Neural crest cell (in vitro differentiated cells): ENCODE measurements around the gene ACVR1B. TPM values are rescaled to one million over a fixed set of nuclear protein-coding genes. Genes with fewer than 3 reads are reported as not detected.

Source experiments
- DNase-seq: peaks from one replicate; pipeline ENCODE4 v3.0.0; 2021; ENCODE audit warnings: low read depth, mixed read lengths, low spot score
- H3K27ac Mint-ChIP-seq: one replicate; pipeline ENCODE4 v1.8.0; 2021; ENCODE audit warnings: mild to moderate bottlenecking, mixed read lengths; ENCODE audit not compliant: unreplicated experiment
- H3K27me3 Mint-ChIP-seq: 2 replicates; pipeline ENCODE4 v1.8.0; 2021; ENCODE audit warnings: low read depth, mild to moderate bottlenecking, mixed read lengths
- H3K36me3 Mint-ChIP-seq: 2 replicates; pipeline ENCODE4 v1.8.0; 2021; ENCODE audit warnings: low read depth, mild to moderate bottlenecking, mixed read lengths
- H3K4me1 Mint-ChIP-seq: 2 replicates; pipeline ENCODE4 v1.8.0; 2021; ENCODE audit warnings: mixed read lengths
- H3K4me3 Mint-ChIP-seq: one replicate; pipeline ENCODE4 v1.8.0; 2021; ENCODE audit warnings: mild to moderate bottlenecking, mixed read lengths
- H3K9me3 Mint-ChIP-seq: 2 replicates; pipeline ENCODE4 v1.8.0; 2021; ENCODE audit warnings: mixed read lengths
- total RNA-seq: library from RNA; stranded (reverse); gene quantifications from 2 replicates; pipeline ENCODE4 v1.2.1, GENCODE V29; 2021
- TF ChIP-seq, protein P1 (sequence below): fragments of 200-600 bp; sonication (generic); conservative IDR thresholded peaks from 2 replicates; pipeline ENCODE4 v1.5.0; 2021; ENCODE audit warnings: antibody characterized with exemption, mild to moderate bottlenecking

ACVR1B gene
- total RNA-seq, 1 donor from 2014 or later, result 34.3 TPM

GRCh38 chr12:51910691-51911090 lies 40.8 kb upstream of the ACVR1B start:
- no peaks in the 10 kb centered on the region for H3K27me3 Mint-ChIP-seq
- no peak for DNase-seq
- no peaks in the 10 kb centered on the region for H3K9me3 Mint-ChIP-seq
- no peak overlapping the region for H3K4me3 Mint-ChIP-seq
- H3K4me1 Mint-ChIP-seq, result peaks cover 36% of the 10 kb centered on the region
- TF ChIP-seq, protein P1, sequence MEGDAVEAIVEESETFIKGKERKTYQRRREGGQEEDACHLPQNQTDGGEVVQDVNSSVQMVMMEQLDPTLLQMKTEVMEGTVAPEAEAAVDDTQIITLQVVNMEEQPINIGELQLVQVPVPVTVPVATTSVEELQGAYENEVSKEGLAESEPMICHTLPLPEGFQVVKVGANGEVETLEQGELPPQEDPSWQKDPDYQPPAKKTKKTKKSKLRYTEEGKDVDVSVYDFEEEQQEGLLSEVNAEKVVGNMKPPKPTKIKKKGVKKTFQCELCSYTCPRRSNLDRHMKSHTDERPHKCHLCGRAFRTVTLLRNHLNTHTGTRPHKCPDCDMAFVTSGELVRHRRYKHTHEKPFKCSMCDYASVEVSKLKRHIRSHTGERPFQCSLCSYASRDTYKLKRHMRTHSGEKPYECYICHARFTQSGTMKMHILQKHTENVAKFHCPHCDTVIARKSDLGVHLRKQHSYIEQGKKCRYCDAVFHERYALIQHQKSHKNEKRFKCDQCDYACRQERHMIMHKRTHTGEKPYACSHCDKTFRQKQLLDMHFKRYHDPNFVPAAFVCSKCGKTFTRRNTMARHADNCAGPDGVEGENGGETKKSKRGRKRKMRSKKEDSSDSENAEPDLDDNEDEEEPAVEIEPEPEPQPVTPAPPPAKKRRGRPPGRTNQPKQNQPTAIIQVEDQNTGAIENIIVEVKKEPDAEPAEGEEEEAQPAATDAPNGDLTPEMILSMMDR, result no peak
- no peaks in the 10 kb centered on the region for H3K36me3 Mint-ChIP-seq
- peak overlapping the region; percentile 19 for H3K27ac Mint-ChIP-seq

- H3K4me1 Mint-ChIP-seq, result peaks cover 31% of the 10 kb centered on the region
- no peak overlapping the region for H3K27ac Mint-ChIP-seq
- DNase-seq, result no peak
- no peaks in the 10 kb centered on the region for H3K36me3 Mint-ChIP-seq
- no peaks in the 10 kb centered on the region for H3K27me3 Mint-ChIP-seq
- H3K9me3 Mint-ChIP-seq, result no peaks in the 10 kb centered on the region
- H3K4me3 Mint-ChIP-seq, result no peak overlapping the region
- TF ChIP-seq, protein P1, result no peak
Observed at GRCh38 chr12:51911307-51911706, 40.2 kb upstream of the ACVR1B start.

- Mint-ChIP-seq H3K27ac (peak overlapping the region; percentile 81), H3K36me3 (no peaks in the 10 kb centered on the region), H3K9me3 (no peaks in the 10 kb centered on the region), H3K4me1 (peaks cover 31% of the 10 kb centered on the region), H3K4me3 (no peak overlapping the region), H3K27me3 (no peaks in the 10 kb centered on the region)
- no peak for DNase-seq
- TF ChIP-seq, protein P1, result no peak
Observed at GRCh38 chr12:51911788-51912711, 39.4 kb upstream of the ACVR1B start.

DNA sequence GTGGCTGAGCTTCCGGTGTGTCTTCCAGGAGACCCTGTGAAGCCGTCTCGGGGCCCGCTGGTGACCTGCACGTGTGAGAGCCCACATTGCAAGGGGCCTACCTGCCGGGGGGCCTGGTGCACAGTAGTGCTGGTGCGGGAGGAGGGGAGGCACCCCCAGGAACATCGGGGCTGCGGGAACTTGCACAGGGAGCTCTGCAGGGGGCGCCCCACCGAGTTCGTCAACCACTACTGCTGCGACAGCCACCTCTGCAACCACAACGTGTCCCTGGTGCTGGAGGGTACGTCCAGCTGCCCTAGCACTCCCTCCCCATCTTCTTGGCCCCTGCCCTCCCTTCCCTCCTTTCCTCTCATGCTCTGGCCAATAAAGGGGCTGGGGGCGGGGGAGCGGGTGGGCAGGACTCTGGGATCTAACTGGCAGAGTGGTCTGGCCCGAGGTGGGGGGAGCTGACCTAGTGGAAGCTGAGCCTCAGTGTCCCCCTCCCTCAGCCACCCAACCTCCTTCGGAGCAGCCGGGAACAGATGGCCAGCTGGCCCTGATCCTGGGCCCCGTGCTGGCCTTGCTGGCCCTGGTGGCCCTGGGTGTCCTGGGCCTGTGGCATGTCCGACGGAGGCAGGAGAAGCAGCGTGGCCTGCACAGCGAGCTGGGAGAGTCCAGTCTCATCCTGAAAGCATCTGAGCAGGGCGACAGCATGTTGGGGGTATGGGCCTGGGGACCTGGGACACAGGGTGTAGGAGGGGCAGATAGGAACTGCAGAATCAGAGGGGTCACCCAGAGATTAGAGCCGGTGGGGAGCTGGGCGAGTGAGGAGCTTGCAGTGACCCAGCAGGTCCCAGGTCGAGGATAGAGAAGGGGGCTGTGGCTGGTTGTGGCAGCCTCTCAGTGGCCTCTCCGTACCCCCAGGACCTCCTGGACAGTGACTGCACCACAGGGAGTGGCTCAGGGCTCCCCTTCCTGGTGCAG lies 38.1 kb upstream of the ACVR1B start:
- TF ChIP-seq, protein P1, result no peak
- Mint-ChIP-seq H3K4me3 (no peak overlapping the region), H3K9me3 (no peaks in the 10 kb centered on the region), H3K27me3 (no peaks in the 10 kb centered on the region), H3K4me1 (peaks cover 37% of the 10 kb centered on the region), H3K27ac (peak overlapping the region; percentile 71), H3K36me3 (no peaks in the 10 kb centered on the region)
- DNase-seq, result no peak
